Stomach smooth muscle (tissue), 2 donors: ENCODE data around the gene SLC3A2.
"Not testable (repeated sequence)": the region's sequence is repeated elsewhere in the genome, so short reads cannot be mapped to it uniquely, and the experiment has no call there.

Experiments
- H3K27ac ChIP-seq: one replicate; pipeline ENCODE4 v1.7.0; 2013; ENCODE audit warnings: mild to moderate bottlenecking, low read length, inconsistent platforms
- H3K27me3 ChIP-seq, 2 donors: one replicate each; pipeline ENCODE4 v1.7.0; 2013; ENCODE audit warnings: low read length in 2 of 2; ENCODE audit not compliant: insufficient read depth in 2 of 2, control insufficient read depth in 1 of 2
- H3K36me3 ChIP-seq, 2 donors: one replicate each; pipeline ENCODE4 v1.7.0; 2013; ENCODE audit warnings: low read length in 2 of 2; ENCODE audit not compliant: control insufficient read depth in 2 of 2, insufficient read depth in 2 of 2
- H3K4me1 ChIP-seq: one replicate; pipeline ENCODE4 v1.7.0; 2013; ENCODE audit warnings: low read length; ENCODE audit not compliant: control insufficient read depth, insufficient read depth
- H3K4me3 ChIP-seq, 2 donors: one replicate each; pipeline ENCODE4 v1.7.0; 2013; ENCODE audit warnings: low read length in 2 of 2
- H3K9ac ChIP-seq, 2 donors: one replicate each; pipeline ENCODE4 v1.7.0; 2013; ENCODE audit warnings: low read length in 2 of 2, mild to moderate bottlenecking in 1 of 2
- H3K9me3 ChIP-seq, 2 donors: one replicate each; pipeline ENCODE4 v1.7.0; 2013; ENCODE audit warnings: low read length in 2 of 2; ENCODE audit not compliant: control insufficient read depth in 2 of 2
- donor health status: healthy.
- donor health status: Pancreatic carcinoma.

Gene SLC3A2

DNA sequence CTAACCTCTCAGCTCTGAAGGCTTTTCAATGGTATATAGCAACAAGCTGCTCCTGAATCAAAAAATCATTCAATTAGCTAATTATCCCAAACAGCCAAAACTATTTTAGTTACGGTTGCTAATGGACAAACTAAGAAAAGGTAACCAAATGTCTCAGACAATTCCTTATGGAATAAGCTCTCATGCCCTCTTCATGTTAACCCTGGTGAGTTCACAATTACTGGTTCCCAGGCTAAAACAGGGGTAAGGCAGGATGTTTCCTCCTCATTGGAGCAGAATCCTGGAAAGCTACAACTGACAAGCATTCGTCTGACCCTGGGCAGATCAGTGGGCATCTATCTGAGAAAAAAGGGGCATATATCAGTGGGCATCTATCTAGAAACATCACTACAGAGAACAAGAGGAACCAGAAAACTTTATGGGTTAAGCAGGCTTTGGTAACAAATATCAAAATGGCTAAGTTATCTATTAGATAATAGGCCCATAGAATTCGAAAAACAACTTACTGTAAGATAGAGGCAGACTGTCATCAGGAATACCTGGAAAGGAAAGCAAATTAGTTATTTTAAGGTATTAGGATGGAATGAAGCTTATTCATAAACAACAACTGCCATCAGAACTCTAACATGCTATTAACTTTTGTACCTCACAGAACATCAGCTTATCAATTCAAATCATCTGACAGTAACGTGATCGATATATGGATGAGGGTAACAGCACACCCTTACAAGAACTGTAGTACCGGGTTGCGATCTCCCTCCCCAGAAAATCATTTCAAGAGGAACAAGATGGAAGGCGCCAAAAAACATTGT lies 26.5 kb upstream of the SLC3A2 start:
- peaks cover 29% of the 10 kb centered on the region for H3K4me1 ChIP-seq
- no peak overlapping the region for H3K27ac ChIP-seq
- H3K9me3 ChIP-seq: no peaks in the 10 kb centered on the region
- H3K9ac ChIP-seq: peak overlapping the region; percentile 79 to 92
- H3K27me3 ChIP-seq: no peaks in the 10 kb centered on the region
- peaks cover 31 to 33% of the 10 kb centered on the region in 2 donors for H3K36me3 ChIP-seq
- H3K4me3 ChIP-seq: peak overlapping the region; percentile 89 to 99

GRCh38 chr11:62854825-62855570 lies 25.7 kb upstream of the SLC3A2 start:
- peak overlapping the region; percentile 85 for H3K27ac ChIP-seq
- H3K9ac ChIP-seq: peak overlapping the region; percentile 79 to 92
- H3K4me1 ChIP-seq: peaks cover 29% of the 10 kb centered on the region

DNA sequence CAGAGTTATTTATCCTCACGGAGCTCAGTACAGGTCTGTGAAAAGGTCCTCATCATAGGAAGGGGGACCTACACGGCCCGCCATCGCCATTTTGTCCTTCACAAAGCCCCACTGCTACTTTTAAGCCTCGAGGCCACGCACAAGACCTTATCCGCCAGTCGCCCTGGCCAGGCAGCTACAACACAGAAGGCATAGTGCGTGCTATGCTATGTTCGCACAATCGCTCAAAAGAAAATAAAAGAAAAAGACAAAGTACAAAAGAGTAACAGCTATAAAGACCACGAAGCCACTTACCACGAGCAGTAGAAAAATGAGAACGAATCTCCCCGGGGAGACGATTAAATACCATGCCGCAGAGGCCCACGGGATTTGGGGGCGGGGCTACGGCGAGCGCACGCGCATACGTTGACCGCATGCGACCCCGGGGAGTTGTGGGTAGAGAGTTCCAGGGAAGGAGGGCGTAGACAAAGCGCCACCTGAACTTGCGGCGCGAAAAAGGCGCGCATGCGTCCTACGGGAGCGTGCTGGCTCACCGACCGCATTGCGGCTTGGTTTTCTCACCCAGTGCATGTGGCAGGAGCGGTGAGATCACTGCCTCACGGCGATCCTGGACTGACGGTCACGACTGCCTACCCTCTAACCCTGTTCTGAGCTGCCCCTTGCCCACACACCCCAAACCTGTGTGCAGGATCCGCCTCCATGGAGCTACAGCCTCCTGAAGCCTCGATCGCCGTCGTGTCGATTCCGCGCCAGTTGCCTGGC lies 24.9 kb upstream of the SLC3A2 start:
- Histone ChIP-seq H3K4me3 (peak overlapping the region; percentile 89 to 99), H3K27me3 (no peaks in the 10 kb centered on the region), H3K27ac (peak overlapping the region; percentile 85), H3K9me3 (no peaks in the 10 kb centered on the region), H3K36me3 (peaks cover 31 to 33% of the 10 kb centered on the region in 2 donors), H3K4me1 (peaks cover 29% of the 10 kb centered on the region), H3K9ac (peak overlapping the region; percentile 79 to 92)

More at GRCh38 chr11:62854825-62855570, 25.7 kb upstream of the SLC3A2 start:
- no peaks in the 10 kb centered on the region for H3K9me3 ChIP-seq
- peaks cover 31 to 33% of the 10 kb centered on the region in 2 donors for H3K36me3 ChIP-seq
- H3K4me3 ChIP-seq: peak overlapping the region; percentile 89 to 99
- no peaks in the 10 kb centered on the region for H3K27me3 ChIP-seq

DNA sequence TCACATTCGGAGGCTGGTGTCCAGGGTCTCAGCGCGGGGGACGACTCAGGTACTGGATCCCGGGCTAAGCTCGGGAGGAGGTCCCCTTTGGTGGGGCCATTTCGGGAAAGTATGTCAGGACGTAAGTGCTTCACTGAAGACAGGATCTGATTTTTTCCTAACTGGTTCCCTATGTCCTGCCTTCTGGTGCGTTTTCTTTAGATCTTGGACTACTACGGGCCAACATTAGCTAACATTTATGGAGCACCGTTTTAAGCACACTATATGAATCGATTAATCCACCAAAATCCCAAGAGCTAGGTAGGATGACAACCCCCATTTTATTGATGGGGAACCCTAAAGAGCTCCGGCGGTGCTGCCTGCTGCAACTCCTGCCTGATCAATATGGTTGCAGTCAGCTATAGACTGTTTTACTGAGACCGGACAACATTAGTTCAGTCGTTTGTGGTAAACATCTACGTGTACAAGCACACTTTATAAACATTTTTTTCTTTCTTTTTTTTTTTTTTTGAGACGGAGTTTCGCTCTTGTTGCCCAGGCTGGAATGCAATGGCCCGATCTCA lies 24.3 kb upstream of the SLC3A2 start:
- Histone ChIP-seq H3K27me3 (no peaks in the 10 kb centered on the region), H3K4me1 (peaks cover 29% of the 10 kb centered on the region), H3K9me3 (no peaks in the 10 kb centered on the region), H3K36me3 (peaks cover 30 to 32% of the 10 kb centered on the region in 2 donors), H3K27ac (peak overlapping the region; percentile 85), H3K9ac (peak overlapping the region; percentile 74 to 85), H3K4me3 (peak overlapping the region; percentile 85 to 99)

- Histone ChIP-seq H3K4me3 (no peak overlapping the region), H3K9ac (no peak overlapping the region), H3K27me3 (no peaks in the 10 kb centered on the region), H3K4me1 (peaks cover 29% of the 10 kb centered on the region), H3K36me3 (peaks cover 19 to 21% of the 10 kb centered on the region in 2 donors), H3K27ac (no peak overlapping the region), H3K9me3 (no peaks in the 10 kb centered on the region)
Measured at GRCh38 chr11:62857541-62857982, 23.1 kb upstream of the SLC3A2 start.

DNA sequence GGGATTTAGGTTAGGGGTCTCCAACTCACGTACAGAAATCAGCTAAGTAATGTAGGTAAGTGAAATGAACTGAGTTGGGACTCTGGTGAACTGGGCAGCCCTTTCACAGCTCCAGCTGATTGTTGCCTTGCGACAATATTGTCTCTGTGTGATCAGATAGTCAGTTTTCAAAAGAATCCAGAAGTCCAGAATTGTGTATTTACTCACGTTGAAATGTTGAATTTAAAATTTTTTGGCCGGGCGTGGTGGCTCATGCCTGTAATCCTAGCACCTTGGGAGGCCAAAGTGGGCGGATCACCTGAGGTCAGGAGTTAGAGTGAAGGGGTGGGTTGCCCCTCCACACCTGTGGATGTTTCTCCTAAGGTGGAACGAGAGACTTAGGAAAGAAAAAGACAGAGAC lies 22.5 kb upstream of the SLC3A2 start:
- Histone ChIP-seq H3K27me3 (no peaks in the 10 kb centered on the region), H3K9ac (no peak overlapping the region), H3K27ac (no peak overlapping the region)

GRCh38 chr11:62859281-62859703 lies 21.4 kb upstream of the SLC3A2 start:
- H3K9me3 ChIP-seq, H3K27me3 ChIP-seq, H3K4me3 ChIP-seq, H3K9ac ChIP-seq, H3K36me3 ChIP-seq, H3K27ac ChIP-seq: not testable (repeated sequence)
- H3K4me1 ChIP-seq: peaks cover 19% of the 10 kb centered on the region

More for the DNA sequence above, 22.5 kb upstream of the SLC3A2 start:
- H3K4me3 ChIP-seq: no peak overlapping the region
- peaks cover 29% of the 10 kb centered on the region for H3K4me1 ChIP-seq
- peaks cover 13 to 14% of the 10 kb centered on the region in 2 donors for H3K36me3 ChIP-seq
- H3K9me3 ChIP-seq: no peaks in the 10 kb centered on the region

DNA sequence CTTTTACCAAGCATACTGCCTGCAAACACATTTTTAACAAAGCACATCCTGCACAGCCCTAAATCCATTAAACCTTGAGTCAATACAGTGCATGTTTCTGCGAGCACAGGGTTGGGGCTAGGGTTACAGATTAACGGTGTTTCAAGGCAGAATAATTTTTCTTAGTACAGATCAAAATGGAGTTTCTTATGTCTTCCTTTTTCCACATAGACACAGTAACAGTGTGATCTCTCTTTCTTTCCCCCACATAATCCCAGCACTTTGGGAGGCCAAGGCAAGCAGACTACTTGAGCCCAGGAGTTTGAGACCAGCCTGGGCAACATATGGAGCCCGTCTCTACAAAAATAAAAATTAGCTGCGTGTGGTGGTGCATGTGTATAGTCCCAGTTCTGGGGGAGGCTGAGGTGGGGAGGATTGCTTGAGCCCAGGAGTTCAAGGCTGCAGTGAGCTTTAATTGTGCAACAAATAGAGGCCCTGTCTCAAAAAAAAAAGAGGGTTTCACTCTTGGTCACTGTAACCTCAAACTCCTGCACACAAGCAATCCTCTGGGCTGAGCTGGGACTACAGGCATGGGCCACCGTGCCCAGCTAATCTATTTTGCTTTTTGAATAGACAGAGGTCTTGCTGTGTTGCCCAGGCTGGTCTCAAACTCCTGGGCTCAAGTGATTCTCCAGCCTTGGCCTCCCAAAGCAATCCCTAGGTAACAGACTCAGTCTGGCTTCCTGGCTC lies 19.7 kb upstream of the SLC3A2 start:
- Histone ChIP-seq H3K9ac (no peak overlapping the region), H3K27ac (no peak overlapping the region), H3K4me1 (peaks cover 6% of the 10 kb centered on the region), H3K27me3 (no peaks in the 10 kb centered on the region), H3K4me3 (no peak overlapping the region), H3K9me3 (no peaks in the 10 kb centered on the region), H3K36me3 (no peaks in the 10 kb centered on the region)

DNA sequence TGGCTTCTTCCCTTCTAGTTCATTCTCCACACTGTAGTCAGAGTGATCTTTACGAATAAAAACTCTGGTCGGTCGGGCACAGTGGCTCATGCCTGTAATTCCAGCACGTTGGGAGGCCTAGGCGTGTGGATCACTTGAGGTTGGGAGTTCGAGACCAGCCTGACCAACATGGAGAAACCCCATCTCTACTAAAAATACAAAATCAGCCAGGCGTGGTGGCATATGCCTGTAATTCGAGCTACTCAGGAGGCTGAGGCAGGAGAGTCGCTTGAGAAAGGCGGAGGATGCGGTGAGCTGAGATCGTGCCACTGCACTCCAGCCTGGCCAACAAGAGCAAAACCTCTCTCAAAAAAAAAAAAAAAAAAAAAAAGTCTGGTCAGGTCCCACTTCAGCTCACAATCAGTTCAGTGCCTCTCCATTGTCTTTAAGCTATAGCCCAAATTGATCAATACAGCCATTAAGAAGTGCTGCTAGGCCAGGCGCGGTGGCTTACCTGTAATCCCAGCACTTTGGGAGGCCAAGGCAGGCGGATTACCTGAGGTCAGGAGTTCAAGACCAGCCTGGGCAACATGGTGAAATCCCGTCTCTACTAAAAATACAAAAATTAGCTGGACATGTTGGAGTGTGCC lies 19.0 kb upstream of the SLC3A2 start:
- H3K36me3 ChIP-seq, H3K9me3 ChIP-seq, H3K4me1 ChIP-seq, H3K4me3 ChIP-seq, H3K27me3 ChIP-seq, H3K27ac ChIP-seq, H3K9ac ChIP-seq: not testable (repeated sequence)
